8988T (cell line): Measurements from ENCODE around the gene TRNAU1AP.
"Not testable (repeated sequence)": the region's sequence is repeated elsewhere in the genome, so short reads cannot be mapped to it uniquely, and the experiment has no call there.

Experiments used
- DNase-seq: peaks from one replicate; pipeline ENCODE4 v3.0.0; 2011

Gene TRNAU1AP

DNA sequence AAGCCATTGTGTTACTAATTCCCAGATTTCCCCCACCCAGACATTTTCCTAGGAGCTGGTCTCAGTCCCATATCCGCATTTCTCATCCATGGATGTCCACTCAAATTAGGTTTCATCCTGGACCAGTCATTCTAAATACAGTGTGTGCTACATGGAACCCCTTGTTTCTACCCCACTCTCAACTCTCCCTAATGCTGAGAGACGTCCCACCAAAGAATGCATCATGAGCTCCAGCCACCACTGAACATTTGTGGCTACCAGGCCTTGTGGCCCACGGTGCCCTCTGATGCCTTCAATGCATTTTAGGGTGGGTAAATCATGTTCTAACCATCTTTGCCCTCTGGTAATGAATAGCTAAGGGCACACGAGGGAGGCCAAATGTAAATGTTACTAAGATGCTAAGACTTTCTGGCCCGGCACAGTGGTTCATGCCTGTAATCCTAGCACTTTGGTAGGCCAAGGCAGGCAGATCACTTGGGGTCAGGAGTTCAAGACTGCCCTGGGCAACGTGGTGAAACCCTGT, 25.9 kb downstream of the TRNAU1AP start:
- DNase-seq = no peak

- no peak for DNase-seq
Observed at GRCh38 chr1:28579401-28579800, 26.5 kb downstream of the TRNAU1AP start.

GRCh38 chr1:28580722-28581530, 28.0 kb downstream of the TRNAU1AP start:
- no peak for DNase-seq

DNA sequence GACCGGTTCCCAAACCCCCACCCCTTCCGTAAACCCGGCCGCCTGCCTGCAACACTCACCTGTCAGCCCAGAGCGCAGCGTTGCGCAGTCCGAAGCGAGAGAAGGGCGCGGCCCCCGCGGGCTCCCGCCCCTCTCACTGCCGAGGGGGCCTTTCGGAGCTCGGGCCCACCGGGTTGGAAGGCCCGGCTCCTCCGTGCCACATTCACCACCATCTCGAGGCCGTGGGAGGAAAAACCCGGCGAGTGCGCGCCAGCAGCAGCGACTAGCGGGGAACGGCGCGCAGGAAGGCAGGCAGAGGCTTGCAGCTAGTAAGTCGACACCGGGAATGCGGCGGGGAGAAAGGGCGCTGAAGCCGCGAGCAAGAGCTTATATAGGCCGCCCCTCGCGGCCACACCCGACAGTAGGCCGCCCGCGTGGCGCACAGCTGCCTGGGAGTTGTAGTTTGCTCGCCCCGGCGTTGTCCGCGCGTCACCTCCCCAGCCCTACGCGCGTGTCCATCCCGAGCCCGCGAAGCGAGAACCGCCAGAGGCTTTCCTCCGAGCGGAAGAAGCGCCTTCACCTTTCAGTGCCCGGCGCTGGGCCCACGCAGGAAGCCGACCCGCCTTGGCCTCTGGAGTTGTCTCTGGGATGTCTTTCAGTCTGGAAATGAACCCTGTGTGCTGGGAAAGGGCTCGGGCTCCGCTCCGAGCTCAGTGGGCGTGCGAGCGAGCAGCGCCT, 28.8 kb downstream of the TRNAU1AP start:
- DNase-seq = peak; percentile 78

- DNase-seq = no peak
Observed at GRCh38 chr1:28582248-28582615, 29.3 kb downstream of the TRNAU1AP start.

DNA sequence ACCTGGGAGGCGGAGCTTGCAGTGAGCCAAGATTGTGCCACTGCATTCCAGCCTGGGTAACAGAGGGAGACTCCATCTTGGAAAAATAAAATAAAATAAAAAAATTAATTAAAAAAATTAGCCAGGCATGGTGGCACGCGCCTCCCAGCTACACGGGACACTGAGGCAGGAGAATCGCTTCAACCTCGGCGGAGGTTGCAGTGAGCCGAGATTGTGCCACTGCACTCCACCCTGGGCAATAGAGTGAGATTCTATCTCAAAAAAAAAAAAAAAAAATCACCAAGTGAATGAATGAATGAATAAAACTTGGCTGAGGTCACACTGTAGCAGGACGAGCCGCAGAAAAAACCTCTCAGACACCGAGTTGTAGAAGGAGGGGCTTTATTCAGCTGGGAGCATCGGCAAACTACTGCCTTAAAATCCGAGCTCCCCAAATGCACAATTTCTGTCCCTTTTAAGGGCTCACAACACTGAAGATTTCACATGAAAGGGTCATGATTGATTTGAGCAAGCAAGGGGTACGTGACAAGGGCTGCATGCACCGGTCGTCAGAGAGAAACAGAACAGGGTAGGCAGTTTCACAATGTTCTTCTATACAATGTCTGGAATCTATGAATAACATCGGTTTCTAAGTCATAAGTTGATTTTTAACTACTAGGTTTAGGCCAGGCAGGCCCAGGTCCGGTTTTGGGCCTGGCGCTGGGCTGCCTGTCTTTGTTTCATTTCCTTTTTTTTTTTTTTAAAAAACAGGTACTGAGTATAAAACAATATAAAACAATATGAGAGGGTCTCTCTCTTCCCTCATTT, 33.9 kb downstream of the TRNAU1AP start:
- not testable (repeated sequence) for DNase-seq

DNA sequence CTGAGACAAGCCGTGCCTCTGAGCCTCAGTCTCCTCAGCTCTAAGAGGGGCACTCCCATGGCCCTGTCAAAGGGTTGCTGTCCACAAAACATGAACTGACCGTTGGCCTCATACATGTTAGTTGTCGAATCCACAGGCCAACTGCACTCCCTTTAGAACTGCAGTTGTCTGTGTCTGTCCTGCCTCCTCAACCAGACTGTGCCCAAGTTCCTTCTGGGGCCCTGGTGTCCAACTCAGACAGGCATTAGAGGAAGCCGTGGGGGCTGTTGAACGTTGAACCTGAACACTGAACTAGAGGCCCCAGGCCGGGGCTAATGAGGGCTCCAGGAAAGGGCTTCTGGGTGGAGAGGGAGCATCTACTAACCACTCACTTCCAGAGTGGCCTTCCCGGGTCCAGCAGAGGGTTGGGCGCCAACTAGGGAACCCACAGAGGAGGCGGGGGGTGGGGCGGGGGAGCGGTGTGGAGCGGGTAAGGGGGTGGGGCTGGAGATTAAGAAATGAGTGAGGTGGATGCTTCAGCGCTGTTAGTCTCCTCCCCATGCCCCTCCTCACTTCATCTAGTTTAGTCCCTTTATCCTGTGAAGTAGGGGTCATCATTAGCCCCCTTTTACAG, 38.9 kb downstream of the TRNAU1AP start, which contains the start of gene RAB42:
RAB42 (plus strand) TSS at position 558 of the 613 bp plus-strand sequence. CDS start 247 bp downstream, outside the sequence.
- DNase-seq = no peak

DNA sequence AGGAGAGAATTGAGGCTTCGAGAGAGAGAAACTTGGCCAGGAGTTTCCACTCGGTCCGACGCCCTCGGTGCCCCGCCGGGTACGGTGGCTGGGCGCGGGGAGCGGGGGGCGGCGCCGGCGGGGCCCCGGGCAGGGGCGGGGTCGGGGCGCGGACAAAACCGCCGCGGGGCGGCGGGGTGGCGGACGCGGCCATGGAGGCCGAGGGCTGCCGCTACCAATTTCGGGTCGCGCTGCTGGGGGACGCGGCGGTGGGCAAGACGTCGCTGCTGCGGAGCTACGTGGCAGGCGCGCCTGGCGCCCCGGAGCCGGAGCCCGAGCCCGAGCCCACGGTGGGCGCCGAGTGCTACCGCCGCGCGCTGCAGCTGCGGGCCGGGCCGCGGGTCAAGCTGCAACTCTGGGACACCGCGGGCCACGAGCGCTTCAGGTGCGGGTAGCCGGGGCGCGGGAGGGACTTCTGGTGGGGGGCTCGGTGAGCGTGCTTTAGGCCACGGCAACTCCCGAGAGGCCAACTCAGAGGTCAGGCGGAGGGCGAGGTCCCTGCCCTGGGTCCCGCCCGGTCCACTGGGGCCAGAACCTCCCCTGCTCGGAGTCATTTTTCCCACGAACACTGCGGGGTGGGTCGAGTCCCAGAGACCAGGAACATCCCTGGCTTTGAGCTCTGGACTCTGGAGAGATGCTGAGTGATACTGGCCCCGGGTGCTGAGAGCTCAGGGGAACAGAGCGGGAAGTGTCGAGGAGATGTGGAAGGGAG, 39.6 kb downstream of the TRNAU1AP start:
- DNase-seq = no peak

- not testable (repeated sequence) for DNase-seq
Observed at GRCh38 chr1:28593988-28594356, 41.1 kb downstream of the TRNAU1AP start.

DNA sequence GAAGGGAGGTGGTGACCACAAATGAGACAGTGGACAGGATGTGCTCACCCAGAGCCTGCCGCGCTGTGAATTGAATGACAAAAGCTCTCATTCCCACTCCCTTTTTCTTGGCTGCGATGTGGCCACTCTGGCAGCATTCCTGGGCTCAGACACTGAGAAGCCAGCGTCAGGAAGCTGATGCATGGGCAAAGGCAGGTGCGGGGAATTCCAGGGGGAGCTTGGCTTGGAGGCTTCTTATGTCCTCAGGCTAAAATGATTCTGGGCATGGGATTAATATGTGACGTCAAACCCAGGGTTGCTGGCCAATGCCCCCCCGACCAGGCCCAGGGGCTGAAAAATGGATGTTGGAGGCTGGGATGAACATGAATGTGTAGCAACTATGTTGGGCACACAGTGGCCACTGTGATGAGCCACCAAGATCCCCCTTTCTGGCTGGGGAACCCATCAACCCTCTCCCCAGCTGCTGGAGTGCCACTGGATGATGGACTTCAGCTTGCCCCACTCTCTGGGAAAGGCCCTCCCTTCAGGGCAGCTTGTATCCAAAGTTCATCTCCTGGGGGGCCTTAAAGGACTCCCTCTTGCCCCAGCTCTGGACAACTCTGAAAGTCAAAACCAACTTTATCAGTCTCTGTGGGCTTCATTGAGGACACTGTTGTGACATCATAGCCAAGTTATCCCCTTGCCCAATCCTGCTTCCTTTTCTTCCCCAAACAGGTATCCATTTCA, 42.0 kb downstream of the TRNAU1AP start:
- DNase-seq = not testable (repeated sequence)

GRCh38 chr1:28595412-28596191, 42.7 kb downstream of the TRNAU1AP start:
- no peak for DNase-seq

DNA sequence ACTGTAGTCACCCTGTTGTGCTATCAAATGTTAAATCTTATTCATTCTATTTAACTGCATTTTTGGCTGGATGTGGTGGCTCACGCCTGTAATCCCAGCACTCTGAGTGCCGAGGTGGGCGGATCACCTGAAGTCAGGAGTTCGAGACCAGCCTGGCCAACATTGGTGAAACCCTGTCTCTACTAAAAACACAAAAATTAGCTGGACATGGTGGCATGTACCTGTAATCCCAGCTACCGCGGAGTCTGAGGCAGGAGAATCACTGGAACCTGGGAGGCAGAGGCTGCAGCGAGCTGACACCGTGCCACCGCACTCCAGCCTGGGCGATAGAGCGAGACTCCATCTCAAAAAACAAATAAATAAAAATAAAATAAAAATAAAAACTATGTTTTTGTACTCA, 43.4 kb downstream of the TRNAU1AP start:
- DNase-seq = not testable (repeated sequence)

- DNase-seq = no peak
Observed at GRCh38 chr1:28601696-28602095, 48.8 kb downstream of the TRNAU1AP start.

DNA sequence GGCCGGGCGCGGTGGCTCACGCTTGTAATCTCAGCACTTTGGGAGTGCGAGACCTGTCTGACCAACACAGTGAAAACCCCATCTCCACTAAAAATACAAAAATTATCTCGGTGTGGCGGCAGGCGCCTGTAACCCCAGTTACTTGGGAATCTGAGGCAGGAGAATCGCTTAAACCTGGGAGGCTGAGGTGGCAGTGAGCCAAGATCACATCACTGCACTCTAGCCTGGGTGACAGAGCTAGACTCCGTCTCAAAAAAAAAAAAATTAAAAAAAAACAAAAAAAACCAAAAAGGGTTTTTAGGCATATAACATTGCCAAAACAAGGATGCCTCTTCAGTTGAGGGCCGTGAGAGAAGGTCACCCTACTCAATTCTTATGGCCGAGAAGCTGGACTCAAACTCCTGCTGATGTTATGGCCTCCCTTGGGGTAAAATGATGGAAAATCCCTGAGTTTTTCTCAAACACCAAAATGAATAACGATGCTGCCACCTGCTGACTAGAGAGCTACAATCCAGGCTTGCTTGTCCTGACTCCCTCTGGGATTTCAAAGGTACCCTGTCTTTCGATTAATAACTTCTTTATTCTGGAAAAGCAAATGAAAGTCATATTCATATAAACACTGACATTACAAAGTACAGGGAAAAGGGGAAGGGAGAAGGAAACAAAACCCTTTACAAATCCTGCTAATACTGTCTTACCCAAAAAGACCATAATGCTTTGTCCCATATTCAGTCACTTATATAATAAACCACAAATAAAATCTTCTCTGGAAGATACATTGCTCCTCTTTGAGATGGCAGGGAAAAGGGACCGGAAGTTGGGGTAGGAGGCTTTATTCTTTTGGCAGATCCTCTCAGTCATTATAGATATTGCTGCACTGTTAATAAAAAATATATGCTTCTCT, 49.9 kb downstream of the TRNAU1AP start:
- DNase-seq = no peak

DNA sequence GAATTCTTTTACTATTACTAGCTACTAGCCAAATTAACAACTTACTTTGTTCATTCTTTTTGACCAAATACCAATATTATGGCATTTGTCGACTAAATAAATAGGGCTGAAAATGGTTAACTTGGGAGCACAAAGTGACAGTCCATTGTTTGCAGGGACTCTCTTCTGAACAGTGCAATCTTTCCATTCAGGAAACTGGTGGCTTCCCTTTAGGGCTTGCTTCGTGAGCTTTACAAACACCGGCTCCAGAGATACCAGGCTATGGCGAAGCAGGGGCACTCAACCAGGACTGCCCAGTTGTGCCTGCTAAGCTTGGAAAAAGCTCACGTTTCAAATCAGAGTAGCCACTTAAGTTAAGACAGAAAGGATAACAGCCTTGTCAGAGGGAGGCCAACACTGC, 51.5 kb downstream of the TRNAU1AP start:
- DNase-seq = no peak

DNA sequence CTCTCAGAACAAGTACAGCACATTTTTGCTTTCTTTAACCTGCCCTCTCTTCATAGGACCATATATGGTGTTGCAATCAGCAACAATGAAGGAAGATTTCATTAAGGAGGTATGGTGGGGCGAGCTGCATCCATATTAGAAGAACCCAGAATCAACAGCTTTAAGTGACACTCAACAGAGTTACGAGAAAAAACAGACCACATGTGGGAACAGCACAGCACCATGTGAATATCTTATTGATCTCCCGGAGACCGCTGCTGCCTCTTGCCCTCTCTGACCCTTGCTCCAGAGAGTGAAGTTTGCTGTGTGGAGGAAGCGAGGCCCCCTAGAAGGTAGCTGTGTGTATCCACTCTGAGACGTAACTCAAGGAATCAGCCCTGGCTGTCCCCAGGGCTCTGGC, 52.1 kb downstream of the TRNAU1AP start:
- no peak for DNase-seq

DNA sequence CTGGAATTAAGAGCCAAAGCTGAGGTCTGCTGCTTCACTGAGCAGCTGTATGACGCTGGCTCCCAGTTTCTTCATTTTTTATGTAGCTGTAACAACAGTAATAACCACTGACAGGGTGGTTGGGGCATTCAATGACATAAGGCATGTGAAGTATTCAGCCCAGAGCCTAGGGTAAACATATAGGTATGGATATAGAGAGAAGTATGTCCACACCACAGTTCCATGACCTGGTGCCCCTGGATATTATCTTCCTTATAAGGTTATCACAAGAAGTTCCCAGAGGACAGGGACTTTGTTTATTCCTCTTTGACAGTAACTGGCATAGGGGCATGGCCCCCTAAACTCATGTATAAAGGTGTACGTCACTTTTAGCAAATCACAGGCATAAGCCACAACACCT, 53.9 kb downstream of the TRNAU1AP start:
- no peak for DNase-seq

DNA sequence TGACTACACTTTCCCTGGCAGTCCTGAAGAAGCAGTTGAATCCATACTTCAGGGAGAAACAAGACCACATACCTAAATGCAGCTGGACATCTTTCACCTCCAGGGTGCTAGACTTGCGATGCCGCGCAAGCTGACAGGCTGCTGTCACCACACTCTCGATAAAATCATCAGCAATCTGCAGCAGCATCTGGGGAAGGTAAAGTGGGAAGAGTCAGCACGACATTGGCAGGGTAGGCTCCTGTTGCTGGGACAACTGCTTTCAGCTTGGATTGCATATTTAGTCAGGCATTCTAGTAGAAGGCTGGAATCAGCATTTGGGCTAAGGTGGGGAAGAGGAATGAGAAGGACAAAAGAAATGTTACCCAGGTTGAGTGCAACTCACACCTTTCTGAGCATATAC, 60.3 kb downstream of the TRNAU1AP start:
- DNase-seq = no peak
